ENCODE results near the gene CIRBP.
A peak's percentile ranks its signal among the peaks of the same experiment; 100 is the strongest.
"Not testable (repeated sequence)": the region's sequence is repeated elsewhere in the genome, so short reads cannot be mapped to it uniquely, and the experiment has no call there.

Gene CIRBP

GRCh38 chr19:1308718-1309117 is 39.6 kb downstream of the CIRBP start:
- DNase-seq (ENCODE audit: low read depth in 3 of 3): no peak

GRCh38 chr19:1309977-1310852 is 41.1 kb downstream of the CIRBP start:
- no peak for DNase-seq (ENCODE audit: low read depth in 3 of 3)

DNA sequence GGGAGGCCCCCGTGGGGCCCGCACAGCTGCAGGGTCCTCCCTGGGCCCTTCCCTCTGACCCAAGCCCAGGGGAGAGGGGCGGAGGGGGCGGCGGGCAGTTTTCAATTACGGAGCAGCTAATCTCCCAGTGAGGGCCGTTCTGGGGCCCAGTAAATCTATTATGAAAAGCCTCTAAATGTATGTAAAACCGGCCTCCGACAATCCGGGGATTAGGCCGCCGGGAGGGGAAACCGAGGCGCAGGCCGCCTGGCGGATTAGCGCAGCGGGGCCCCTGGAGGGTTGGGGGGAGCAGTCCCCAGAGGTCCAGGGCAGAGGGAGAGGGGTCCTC is 41.7 kb downstream of the CIRBP start:
- DNase-seq (ENCODE audit: low read depth in 3 of 3): no peak

GRCh38 chr19:1311543-1312091 is 42.5 kb downstream of the CIRBP start:
- DNase-seq (ENCODE audit: low read depth in 3 of 3): no peak

- no peak for DNase-seq (ENCODE audit: low read depth in 3 of 3)
Measured at GRCh38 chr19:1312767-1313694, 43.9 kb downstream of the CIRBP start.

DNA sequence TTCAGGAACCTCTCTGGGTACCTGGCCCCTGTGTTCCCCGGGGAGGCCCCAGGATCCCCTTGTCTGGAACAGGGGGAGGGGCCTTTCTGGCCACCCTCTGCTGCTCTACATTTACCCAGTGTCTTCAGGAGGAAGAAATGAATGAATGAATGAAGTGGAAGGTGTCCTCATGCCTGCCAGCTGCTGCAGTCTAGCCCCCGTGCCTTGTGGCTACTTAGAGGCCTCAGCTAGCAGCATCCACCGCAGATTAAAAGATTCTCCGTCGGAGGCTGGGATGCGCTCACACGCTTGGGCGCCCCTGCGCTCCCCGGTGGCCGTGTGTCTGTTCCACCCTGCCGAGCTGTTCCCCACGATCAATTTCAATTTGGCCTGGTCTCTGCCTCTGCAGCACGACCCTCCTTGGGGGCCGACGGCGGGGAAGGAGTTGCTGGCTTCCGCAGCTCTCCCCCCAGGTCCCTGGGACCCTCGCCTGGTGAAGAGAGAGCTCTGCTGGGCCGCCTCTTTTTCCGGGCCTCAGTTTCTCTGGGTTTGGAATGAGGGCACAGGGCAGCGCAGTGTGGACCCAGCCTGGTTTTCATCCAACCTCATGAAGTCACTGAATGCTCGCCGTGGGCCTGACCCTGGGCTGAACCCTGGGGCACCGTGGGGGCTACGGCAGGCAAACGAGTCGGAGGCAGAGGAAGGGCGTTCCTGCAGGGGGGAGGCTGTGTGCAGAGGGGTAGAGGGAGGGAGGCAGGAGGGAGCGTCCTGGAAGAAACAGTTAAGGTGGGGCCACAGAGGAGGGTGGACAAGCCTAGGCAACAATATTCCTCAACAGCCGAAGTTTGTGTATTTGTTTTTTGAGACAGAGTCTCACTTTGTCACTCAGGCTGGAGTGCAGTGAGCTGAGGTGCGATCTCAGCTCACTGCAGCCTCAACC is 44.8 kb downstream of the CIRBP start:
- no peak for DNase-seq (ENCODE audit: low read depth in 3 of 3)

DNA sequence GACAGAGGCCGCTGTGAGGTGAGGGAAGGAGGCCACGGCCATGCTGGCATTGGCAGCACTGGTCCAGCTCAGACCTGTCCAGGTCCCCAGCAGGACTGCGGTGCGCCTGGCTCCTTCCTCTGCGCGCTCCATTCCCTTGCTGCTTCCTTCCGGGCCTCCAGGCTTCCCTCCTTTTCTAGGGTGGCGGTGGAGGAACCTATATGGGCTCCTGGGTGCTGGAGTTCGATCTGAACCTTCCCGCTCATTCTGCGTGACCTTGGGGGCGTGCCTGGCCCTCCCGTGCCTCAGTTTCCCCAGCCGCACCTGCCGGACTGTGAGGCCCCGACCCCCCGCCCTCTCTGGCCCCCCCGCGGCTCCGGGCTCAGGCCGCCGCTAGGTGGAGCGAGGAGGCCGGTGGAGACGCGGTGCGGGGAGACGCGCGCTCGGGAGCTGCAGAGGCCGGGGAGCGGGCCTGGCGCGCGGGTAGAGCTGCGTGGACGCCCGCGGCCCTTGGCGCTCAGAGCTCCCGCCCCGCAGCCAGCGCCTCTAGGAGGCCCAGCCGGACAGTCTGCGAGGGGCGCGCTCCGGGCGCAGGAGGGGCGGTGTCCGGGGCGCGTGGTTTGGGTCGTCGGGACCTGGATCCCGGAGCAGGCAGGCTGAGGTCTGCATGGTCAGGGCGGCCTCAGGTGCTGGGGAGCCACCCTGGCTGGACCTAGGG is 46.5 kb downstream of the CIRBP start:
- DNase-seq (ENCODE audit: low read depth in 3 of 3): peak in 1 of 3 experiments; percentile 39

- DNase-seq (ENCODE audit: low read depth in 3 of 3): no peak
Measured at GRCh38 chr19:1316466-1316865, 47.3 kb downstream of the CIRBP start.

- DNase-seq (ENCODE audit: low read depth in 3 of 3): no peak
Measured at GRCh38 chr19:1317274-1318003, 48.3 kb downstream of the CIRBP start.

- no peak for DNase-seq (ENCODE audit: low read depth in 3 of 3)
Measured at GRCh38 chr19:1318678-1319471, 49.7 kb downstream of the CIRBP start.

- not testable (repeated sequence) for DNase-seq (ENCODE audit: low read depth in 3 of 3)
Measured at GRCh38 chr19:1320282-1320650, 51.1 kb downstream of the CIRBP start.

- no peak for DNase-seq (ENCODE audit: low read depth in 3 of 3)
Measured at GRCh38 chr19:1321539-1321938, 52.4 kb downstream of the CIRBP start.

GRCh38 chr19:1322198-1322981 is 53.3 kb downstream of the CIRBP start:
- DNase-seq (ENCODE audit: low read depth in 3 of 3): no peak

GRCh38 chr19:1324249-1324805 is 55.2 kb downstream of the CIRBP start:
- DNase-seq (ENCODE audit: low read depth in 3 of 3): no peak

Data from stimulated activated CD4-positive, alpha-beta T cell treated with anti-CD3 and anti-CD28 coated beads, TNF-alpha, amount 100 ng/mL, for 24 hours (primary cell).